Suppressor macrophage treated with lipopolysaccharide for 4 hours (primary cell): ENCODE results near the gene ITGAD.

Experiments
- DNase-seq: peaks from one replicate; pipeline ENCODE4 v3.0.0-alpha.2; 2020

The ITGAD gene

DNA sequence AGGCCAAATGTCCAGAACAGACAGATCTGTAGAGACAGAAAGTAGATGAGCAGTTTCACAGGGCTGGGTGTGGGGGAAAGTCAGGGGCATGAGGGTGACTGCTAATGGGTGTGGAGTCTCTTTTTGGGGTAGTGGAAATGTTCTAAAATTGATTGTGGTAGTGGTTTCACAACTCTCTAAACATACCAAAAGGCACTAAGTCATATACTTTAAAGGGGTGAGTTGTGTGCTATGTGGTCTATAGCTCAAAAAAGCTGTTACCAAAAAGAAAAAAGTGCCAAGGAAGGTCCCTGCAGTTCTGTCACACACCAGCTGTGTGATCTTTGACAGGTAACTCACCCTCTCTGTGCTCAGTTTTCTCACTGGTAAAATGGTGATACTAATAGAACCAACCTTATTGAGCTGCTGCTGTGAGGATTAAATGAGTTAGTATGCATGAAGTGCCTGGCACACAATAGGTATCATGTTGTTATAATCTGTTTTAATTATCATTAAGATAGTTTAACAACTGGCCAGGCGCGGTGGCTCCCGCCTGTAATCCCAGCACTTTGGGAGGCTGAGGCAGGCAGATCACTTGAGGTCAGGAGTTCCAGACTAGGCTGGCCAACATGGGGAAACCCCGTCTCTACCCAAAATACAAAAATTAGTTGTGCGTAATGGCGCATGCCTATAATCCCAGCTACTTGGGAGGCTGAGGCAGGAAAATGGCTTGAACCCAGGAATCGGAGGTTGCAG, 27.8 kb upstream of the ITGAD start:
- peak; percentile 31 for DNase-seq

DNA sequence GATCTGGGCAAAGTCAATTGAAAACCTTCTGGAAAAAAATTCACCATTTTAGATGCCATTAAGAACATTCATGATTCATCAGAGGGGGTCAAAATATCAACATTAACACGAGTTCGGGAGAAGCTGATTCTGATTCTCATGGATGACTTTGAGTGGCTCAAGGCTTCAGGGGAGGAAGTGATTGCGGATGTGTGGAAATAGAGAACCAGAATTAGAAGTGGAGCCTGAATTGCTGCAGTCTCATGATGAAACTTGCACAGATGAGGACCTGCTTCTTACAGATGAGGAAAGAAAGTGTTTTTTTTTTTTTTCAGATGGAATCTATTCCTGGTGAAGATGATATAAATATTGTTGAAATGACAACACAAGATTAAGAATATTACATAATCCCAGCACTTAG, 25.3 kb upstream of the ITGAD start:
- peak; percentile 90 for DNase-seq

DNA sequence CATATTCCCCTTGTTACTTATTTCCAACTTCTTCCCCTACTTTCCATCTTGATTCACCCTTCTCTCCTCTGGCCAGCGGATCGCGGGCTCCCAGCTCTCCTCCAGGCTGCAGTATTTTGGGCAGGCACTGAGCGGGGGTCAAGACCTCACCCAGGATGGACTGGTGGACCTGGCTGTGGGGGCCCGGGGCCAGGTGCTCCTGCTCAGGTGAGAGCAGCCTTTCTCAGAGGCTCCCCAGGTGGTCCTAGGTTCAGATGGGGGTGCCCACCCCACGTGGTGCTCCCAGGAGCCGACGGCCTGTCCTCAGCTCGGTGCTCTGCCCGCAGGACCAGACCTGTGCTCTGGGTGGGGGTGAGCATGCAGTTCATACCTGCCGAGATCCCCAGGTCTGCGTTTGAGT, 22.1 kb upstream of the ITGAD start:
- DNase-seq: no peak

DNA sequence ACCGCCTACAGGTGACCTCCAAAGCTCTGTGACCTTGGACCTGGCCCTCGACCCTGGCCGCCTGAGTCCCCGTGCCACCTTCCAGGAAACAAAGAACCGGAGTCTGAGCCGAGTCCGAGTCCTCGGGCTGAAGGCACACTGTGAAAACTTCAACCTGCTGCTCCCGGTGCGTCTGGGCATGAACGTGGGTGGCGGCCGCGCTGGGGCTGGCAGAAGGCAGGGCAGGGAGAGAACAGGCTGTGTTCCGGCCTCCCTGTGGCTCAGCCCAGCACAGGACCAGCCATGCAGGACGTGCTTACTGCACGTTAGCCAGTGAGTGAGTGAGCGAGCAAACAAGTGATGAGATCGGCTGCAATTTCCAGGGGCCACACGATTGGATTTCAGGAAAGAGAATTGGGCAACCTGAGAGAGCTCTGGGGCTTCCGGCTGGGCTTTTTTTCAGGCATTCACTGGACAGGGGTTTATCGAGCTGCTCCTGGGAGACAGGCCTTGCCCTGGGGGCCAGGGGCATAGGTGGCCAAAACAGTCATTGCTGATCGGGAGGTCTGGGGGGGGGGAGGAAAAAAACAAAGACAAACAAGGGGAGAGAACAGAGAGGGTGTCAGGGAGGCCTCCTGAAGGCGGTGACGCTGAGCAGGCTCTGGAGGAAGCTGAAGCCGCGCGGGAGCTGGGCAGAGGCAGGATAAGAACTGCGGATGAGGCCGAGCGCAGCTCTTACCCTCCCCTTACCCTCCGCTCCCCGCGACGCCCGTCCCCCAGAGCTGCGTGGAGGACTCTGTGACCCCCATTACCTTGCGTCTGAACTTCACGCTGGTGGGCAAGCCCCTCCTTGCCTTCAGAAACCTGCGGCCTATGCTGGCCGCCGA, 21.3 kb upstream of the ITGAD start:
- no peak for DNase-seq

DNA sequence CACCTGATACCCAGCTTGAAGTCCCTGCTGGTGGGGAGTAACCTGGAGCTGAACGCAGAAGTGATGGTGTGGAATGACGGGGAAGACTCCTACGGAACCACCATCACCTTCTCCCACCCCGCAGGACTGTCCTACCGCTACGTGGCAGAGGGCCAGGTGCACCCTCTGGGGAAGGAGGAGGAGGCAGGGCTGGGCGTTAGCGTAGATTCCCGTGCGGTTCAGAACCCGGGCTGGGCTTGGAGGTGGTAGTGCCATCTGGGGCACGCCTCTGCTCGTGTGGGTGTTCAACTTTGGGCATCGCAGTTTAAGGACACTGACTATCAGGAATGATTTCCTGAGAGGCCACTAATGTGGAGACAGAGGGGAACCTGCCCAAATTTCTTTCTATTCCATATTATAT, 19.9 kb upstream of the ITGAD start:
- no peak for DNase-seq

DNA sequence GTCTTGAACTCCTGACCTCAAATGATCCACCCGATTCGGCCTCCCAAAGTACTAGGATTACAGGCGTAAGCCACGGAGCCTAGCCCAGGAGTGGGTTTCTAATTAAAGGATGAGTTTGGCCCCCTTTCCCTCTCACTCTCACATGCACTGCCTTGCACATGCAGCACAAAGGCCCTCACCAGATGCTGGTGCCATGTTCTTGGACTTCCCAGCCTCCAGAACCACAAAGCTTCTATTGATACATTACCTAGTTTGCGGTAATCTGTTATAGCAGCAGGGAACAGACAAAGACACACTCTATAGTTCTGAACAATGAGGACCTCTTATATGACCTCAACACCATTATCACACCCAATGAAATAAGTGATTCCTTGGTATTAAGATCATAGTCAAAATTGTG, 17.9 kb upstream of the ITGAD start:
- no peak for DNase-seq

DNA sequence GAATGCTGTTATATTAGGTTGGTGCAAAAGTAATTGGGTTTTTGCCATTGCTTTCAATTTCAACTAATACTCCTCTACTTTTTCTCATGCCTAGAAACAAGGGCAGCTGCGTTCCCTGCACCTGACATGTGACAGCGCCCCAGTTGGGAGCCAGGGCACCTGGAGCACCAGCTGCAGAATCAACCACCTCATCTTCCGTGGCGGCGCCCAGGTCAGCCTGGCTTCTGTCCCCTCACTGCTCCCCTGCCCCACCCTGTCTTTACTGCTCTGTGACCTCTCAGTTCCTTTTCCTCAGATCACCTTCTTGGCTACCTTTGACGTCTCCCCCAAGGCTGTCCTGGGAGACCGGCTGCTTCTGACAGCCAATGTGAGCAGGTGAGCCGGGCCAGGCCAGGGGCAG, 16.4 kb upstream of the ITGAD start:
- no peak for DNase-seq

DNA sequence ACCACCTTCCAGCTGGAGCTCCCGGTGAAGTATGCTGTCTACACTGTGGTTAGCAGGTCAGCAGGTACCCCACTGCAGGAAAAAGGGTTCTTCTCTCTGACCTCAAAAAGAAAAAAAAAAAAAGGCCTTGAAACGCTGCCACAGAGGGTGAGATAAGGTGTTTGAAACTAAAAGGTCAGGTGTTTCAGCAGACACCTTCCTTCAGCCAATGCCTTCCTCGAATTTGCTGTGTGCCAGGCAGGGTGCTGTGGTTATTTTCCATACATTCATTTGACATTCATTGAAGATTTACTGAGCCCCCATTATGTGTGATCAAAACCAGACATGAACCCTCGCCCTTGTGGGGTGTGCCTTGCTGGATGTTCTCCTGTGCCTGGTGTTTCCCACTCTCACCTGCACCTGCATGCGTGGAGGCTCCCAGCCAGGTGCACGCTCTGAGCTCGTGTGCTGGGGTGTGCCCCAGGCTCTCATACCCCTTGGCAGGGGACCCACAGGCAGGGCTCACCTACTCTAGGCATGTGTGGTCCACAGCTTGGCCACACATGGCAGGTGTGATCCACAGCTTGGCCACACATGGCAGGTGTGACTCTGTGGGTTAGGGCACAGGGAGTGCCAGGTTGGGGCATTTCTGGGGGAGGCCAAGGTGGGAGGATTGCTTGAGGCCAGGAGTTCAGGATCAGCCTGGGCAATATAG, 15.8 kb upstream of the ITGAD start:
- no peak for DNase-seq

DNA sequence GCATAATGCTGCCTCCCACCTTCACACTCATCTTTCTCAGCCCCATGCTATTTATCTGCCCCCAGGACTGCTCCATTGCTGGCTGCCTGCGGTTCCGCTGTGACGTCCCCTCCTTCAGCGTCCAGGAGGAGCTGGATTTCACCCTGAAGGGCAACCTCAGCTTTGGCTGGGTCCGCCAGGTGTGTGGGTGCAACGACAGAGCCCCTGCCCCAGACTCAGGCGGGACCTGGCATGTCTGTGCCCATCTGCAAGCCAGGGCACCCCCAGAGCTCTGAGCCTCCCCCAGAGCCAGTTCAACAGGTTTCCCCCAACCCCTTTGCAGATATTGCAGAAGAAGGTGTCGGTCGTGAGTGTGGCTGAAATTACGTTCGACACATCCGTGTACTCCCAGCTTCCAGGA, 12.9 kb upstream of the ITGAD start:
- no peak for DNase-seq

DNA sequence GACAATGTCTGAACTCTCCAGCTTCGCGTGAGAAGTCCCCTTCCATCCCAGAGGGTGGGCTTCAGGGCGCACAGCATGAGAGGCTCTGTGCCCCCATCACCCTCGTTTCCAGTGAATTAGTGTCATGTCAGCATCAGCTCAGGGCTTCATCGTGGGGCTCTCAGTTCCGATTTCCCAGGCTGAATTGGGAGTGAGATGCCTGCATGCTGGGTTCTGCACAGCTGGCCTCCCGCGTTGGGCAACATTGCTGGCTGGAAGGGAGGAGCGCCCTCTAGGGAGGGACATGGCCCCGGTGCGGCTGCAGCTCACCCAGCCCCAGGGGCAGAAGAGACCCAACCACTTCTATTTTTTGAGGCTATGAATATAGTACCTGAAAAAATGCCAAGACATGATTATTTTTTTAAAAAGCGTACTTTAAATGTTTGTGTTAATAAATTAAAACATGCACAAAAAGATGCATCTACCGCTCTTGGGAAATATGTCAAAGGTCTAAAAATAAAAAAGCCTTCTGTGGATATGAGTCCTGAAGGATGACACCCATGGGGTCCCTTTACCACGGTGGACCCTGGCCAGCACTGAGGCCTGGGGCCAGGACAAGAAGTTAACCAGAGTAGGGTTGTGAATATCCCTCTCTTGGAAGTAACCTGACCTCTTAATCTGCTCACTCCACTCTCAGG, 10.5 kb upstream of the ITGAD start:
- DNase-seq: peak; percentile 80

DNA sequence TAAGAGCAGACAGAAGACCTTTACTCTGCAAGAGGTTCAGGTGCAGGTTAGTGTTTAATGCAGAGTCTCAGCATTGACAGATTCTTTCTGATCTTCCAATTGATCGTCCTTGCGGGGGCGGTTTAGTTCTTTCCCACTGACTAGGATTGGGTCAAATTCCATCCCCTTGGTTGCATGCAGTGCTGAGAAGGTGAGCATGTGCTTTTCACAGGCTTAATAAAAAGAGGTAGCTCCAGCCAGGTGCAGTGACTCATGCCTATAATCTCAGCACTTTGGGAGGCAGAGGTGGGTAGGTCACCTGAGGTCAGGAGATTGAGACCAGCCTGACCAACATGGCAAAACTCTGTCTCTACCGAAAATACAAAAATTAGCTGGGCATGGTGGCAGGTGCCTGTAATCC, 7.5 kb upstream of the ITGAD start:
- no peak for DNase-seq

DNA sequence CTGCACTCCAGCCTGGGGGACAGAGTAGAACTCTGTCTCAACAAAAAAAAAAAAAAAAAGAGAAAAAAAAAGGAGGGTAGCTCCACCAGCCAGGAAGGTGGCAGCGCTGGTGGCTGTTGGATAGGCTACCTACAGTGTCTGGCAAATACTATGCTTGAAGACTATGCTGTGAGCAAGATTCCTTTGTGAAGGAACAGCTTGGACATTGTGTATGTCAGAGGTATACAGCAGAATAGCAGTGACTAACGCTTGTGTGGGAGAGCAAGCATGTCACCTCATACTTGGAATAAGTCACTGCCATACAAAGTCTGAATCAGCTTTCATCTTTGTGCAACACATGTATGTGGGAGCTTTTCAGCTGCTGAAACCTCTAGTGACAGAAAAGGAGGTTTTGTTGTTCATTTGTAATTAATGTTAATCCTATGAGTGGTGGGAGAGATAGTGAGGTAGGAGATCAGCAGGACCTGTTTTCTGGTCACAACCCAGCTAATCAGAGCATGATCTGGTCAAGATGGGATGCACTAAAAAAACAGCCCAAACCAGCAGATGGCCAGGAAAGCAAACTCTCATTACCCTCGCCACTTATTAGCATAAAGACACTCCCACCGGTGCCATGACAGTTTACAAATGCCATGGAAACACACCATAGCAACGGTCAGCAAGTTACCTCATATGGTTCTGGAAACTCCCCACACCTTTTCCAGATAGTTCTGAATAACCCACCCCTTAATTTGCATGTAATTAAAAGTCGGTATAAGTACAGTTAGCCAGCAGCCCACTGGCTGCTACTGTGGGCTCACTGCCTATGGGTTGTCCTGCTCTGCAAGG, 6.8 kb upstream of the ITGAD start:
- peak; percentile 89 for DNase-seq

DNA sequence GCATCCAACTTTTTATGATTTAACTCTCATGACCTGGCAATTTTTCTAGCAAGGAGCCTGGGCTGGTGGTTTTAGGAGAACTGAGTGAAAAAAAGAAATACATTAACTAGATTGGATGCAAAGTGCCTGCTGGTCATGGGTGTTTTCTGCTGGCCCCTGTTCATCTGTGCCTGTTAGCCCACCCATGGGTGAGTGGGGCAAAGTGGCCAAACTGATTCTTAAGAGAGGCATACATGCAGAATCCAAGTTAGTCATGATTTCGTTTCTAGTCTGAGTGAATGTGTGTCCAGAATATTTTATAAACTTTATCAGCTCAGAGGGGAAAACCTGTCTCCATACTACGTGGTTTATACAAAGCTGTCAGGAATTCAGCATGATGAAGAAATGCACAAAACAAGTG, 4.6 kb upstream of the ITGAD start:
- DNase-seq: no peak

DNA sequence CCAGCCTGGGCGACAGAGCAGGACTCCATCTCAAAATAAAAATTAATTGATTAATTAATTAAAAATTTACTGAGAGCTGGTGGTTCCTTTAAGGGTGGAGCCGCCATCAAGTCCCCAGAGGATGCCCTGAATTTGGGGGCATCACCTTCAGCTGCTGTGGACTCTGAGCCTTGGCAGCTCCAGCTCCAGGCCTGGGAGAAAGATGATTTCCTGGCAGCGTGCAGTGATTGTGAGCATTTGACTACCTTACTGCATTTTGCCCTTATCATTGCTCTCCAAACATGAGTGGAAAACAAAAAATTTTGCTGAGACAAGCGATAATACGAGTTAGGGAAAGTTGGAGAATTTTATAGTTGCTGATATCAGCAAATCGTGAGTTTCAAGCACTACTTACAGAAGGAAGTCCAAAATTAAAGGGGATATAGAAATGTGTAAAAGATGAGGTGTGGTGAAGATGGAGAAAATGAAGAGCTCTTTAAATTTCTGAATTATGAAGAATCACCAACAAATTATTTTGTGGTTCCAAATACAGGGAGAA, 2.6 kb upstream of the ITGAD start:
- DNase-seq: no peak

DNA sequence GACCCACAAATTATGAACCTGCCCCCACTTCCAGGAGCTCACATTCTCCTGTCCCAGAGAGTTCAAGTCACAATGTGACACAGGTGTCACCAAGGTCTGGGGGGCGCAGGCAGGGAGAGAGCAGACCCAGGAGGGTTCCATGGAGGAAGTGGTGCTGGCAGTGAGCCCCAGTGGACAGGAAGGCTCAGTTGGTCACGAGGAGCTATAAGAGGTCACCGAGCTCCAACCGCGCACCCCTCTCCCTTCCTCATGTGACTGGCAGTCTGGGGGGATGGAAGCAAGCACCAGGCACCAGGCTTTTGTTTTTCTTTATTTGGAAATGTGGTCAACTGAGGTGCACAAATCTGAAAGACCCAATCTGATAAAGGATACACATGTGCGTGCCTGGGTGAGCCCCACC, 2.5 kb downstream of the ITGAD start:
- DNase-seq: peak; percentile 45

DNA sequence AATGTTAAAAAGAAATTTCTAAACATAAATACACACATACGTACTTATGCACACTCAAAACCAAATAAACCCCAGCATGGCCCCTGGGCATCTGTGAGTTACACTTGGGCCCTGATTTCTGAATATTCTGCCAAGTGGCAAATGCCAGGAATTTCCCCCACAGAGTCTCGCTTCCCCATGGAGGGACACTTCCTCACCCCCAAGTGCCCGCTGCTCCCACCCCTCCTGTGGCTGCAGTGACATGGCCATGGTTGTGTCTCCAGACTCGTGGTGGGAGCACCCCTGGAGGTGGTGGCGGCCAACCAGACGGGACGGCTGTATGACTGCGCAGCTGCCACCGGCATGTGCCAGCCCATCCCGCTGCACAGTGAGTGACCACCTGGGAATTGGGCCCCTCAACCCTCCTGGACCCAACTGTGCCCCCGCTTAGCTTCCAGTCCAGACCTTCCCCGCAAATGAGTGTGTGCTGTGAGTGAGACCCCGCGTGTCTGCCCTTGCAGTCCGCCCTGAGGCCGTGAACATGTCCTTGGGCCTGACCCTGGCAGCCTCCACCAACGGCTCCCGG, 4.0 kb downstream of the ITGAD start:
- peak; percentile 74 for DNase-seq

DNA sequence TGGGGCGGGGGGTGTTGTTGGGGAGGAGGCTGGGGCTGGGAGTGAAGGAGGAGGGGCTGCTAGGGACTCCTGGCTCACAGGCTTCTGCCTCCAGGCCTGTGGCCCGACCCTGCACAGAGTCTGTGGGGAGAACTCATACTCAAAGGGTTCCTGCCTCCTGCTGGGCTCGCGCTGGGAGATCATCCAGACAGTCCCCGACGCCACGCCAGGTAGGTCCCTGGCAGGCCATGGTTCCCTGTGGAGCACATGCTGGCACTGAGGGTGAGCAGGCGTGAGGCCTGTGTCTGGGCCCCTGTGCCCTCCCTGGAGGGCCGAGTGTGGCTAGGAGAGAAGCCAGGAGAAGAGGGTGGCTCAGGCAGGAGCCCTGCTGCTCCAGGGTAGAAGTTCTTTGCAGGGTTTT, 4.6 kb downstream of the ITGAD start:
- no peak for DNase-seq

DNA sequence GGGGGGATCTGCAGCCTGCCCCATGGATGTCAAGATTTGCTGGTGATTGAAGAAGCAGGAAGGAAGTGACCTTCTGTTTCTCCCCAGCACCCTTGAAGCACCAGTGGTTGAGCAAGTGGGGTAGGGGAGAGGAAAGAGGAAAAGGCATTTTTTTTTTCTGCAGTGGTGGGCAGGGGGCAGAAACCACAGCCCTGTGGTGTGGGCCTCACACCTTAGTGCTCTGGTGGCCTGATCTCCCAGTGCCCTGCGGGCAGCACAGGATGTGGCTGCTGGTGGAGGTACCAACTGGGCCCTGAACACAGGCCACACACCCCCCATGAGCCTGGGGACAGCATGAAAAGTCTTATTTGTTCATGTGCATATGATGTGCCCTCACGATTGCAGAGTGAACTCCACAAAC, 7.1 kb downstream of the ITGAD start:
- DNase-seq: peak; percentile 29

DNA sequence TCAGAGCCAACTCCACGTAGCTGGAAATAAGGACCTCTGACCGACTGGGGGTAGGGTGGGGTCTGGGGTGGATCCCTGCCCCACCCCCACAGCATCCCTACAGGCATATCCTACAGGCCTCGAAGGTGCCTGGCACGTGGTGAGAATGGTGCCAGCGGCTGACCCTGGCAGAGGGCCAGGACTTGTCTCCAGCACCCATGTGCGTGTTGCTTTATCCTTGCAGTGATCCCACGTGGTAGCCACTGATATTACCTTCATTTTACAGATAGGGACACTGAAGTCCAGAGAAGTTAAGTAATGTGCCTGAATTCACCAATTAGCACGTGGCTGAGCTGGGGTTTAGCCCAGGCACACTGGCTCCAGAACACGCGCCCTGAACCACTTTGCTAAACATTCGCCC, 8.3 kb downstream of the ITGAD start:
- DNase-seq: no peak

DNA sequence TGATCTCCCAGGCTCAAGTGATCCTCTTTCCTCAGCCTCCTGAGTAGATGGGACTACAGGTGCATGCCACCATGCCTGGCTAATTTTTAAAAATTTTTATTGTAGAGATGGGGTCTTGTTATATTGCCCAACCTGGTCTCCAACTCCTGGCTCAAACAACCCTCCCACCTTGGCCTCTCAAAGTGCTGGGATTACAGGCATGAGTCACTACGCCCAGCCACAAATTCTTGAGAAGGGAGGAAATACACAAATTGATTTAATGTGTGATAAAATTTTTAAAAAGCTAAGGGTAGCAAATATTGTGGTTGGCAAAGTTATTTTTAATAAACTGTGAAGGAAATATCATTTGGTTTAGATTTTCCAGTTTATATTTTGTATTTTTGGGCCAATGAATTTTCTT, 9.6 kb downstream of the ITGAD start:
- DNase-seq: no peak

DNA sequence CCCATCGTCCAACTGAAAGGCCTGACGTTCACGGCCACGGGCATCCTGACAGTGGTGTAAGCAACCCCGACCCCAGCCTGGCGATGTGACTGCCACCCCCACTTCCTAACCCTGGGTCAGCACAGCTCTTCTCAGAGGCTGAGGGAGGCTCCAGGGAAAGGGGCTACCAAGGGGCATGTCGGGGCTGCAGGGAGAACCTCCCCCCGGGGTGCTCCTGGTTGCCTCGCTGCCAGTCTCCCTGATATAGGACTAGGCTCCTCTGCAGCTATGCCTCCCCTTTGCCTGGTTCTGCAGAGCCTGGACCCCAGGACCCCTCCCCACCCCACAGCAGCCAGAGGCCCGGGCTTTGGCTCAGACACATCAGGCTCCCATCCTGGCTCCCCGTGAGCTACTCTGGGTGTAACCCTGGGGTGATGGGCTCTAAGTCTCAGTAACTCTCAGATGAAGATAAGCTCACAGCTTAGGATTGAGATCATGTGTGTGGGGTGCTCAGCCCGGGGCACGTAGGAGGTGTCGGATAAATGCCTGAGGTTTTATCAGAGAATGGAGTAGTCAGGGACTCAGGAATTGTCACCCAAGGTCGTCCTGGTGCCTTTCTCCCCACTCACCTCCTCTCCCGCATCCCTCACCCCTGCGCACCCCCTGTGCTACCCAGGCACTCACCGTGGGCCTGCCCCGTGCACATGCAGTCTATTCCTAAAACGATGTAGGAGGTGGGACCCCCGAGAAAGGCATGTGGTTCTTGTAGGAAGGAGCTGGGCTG, 10.6 kb downstream of the ITGAD start:
- DNase-seq: no peak
